ENCODE measurements around the gene ARF3.

Gene ARF3

DNA sequence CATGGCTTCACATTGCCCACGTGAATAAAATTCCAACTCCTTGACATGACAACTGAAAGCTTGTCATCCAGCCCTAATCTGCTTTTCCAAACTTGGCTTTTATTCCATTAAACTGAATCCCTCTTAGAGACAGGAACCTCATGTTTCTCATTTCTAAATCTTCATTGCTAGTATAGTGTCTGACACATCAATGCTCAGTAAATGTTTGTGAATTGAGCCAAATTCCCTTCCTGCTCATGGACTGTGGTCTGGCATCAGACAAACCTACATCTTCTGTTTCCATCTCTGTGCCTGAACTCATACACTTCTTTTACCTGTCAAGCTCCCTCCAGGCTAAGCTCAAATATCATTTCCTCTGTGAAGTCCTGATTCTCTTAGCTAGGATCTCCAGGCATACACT is 27.7 kb downstream of the ARF3 start:
- DNase-seq (ENCODE audit: insufficient read length, low spot score) (no peak), FAIRE-seq (no peak)
- TF ChIP-seq, protein P1, sequence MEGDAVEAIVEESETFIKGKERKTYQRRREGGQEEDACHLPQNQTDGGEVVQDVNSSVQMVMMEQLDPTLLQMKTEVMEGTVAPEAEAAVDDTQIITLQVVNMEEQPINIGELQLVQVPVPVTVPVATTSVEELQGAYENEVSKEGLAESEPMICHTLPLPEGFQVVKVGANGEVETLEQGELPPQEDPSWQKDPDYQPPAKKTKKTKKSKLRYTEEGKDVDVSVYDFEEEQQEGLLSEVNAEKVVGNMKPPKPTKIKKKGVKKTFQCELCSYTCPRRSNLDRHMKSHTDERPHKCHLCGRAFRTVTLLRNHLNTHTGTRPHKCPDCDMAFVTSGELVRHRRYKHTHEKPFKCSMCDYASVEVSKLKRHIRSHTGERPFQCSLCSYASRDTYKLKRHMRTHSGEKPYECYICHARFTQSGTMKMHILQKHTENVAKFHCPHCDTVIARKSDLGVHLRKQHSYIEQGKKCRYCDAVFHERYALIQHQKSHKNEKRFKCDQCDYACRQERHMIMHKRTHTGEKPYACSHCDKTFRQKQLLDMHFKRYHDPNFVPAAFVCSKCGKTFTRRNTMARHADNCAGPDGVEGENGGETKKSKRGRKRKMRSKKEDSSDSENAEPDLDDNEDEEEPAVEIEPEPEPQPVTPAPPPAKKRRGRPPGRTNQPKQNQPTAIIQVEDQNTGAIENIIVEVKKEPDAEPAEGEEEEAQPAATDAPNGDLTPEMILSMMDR (IDR thresholded peaks at IDR 0.05; ENCODE audit: insufficient read depth, missing control alignments): no peak

DNA sequence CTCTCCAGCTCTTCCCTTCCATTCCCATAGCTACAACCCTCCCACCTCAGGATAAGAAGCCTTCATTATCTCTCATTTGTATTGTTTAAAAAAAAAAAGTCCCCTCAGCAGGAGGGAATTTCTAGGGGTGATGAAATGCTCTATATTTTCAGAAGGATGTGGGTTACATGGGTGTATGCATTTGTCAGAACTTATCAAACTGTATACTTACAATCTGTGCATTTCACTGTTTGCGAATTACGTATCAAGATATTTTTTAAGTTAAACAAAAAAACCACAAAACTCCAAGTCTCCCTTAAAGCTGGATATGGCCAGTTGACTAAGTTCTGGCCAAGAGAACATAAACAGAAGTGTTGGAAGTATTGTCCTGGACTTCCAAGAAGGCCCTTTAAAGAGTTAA is 30.0 kb downstream of the ARF3 start:
- FAIRE-seq (no peak), DNase-seq (ENCODE audit: insufficient read length, low spot score) (no peak)
- TF ChIP-seq, protein P1 (IDR thresholded peaks at IDR 0.05; ENCODE audit: insufficient read depth, missing control alignments): no peak

DNA sequence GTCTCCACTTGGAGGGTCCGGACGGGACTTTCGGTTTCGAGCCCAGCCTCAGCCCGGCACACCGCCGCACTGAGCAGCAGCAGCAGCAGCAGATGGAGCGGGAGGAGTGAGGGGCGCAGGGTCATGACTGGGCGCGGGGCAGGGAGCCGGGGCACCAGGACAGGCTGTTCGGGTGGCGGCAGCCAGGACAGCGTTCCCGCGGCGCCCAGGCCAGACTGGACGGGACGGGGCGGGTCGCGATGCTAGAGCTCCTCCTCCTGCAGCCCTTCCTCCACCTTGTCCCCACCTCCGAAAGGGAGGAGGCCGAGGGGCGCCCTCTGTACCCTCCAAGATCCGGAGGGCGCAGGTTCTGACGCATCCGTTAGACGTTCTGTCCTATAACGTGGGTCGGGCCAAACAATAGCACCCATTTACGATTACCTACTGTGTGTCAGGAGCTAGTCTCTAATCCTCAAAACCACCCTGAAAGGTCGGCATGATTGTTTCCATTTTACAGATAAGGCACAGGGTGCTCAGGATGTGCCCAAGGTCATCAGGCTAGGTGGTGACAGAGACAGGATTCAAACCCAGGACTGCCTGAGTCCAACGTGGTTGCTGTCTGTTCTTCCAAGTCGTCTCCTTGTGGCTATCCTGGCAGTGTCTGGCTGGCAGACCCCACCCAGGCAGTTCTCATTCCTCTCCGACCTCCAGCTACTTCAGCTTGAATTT is 31.8 kb downstream of the ARF3 start, which contains the start of gene FKBP11:
Gene FKBP11 (minus strand): TSS at position 189 of the 708 bp plus-strand sequence. CDS start 64 bp downstream, at position 125.
- FAIRE-seq (no peak), DNase-seq (ENCODE audit: insufficient read length, low spot score) (peak; percentile 47)
- TF ChIP-seq, protein P1 (IDR thresholded peaks at IDR 0.05; ENCODE audit: insufficient read depth, missing control alignments): no peak

DNA sequence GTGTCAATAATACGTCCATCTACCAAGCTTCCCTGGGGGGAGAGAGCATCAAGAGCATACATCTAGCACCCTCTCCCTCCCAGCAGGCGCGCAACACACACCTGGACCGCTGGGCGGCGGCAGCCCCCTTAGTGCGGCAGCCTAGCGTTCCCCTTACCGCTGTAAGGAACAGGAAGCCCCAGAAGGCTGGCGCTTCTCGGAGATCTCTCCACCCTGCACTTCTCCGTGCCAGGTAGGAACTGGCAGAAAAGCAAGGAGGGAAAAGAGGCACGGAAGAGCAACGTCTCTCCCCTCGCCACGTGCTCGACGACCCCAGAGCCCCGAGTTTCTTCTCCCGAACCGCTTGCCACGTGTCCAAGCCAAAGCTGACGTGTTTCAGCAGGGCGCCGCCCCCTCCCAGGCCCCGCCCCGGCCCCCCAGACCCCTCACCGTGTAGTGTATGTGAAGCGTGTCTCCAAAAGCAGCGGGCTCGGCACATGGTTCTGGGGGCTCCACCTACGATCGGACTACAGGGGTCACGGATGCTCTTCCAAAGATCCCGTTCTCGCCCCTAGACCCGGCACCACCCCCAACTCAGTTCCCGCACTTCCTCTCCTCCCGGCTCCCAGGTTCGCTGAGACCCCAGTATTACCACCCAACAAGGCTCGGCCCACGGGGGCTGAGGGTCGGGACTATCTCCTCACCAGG is 32.5 kb downstream of the ARF3 start:
- no peak for FAIRE-seq
- DNase-seq (ENCODE audit: insufficient read length, low spot score): peak; percentile 43

DNA sequence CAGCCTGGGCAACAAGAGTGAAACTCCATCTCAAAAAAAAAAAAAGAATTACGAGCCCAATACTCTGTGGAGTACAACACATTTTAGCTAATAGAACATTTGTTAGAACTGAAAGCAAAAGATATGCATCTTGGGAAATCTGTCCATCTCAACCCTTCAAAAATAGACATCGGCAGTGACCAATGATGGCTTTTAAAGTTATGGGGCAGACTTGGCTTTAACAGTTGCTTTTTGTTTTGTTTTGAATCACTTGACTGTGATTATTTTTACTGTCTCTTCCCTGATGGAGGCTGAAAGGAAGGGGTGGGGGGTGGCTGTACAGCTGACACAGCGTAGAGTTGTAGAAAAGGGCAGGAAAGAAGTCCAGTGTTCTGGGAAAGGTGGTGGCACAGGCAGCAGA is 34.2 kb downstream of the ARF3 start:
- TF ChIP-seq, protein P1 (IDR thresholded peaks at IDR 0.05; ENCODE audit: insufficient read depth, missing control alignments): no peak
- no peak for FAIRE-seq
- no peak for DNase-seq (ENCODE audit: insufficient read length, low spot score)

More for the DNA sequence above, 32.5 kb downstream of the ARF3 start:
- TF ChIP-seq, protein P1 (IDR thresholded peaks at IDR 0.05; ENCODE audit: insufficient read depth, missing control alignments): no peak

DNA sequence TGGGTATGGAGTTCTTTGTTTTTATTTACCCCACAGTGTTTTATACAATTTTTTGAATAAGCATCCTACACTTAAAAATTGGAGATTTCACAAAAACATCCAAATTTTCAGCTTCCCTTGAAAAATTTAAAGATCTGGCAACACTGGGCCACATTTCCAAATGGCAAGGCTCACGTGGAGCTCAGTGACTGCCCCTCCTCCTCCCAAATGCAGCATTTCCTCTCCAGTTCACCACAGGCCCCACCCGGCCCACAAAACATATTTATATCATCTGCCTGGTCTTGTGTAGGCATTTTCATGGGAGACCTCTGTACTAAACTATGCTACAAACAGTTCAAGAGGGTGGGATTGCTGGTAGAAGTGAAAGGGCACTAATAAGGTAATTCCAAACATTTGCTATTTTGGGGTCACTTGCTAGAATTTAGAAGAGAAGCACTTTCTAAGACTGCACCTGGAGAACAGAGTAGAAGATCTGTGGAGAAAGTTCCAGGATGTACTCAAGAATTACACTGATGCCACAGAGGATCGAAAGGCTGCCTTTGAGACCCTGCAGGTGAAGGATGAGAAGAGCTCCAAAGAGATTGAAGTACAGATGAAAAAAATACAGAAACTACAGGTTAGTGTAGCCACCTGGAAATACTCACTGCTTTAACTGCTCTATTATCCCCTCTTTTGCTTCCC is 39.3 kb downstream of the ARF3 start:
- DNase-seq (ENCODE audit: insufficient read length, low spot score) (no peak), FAIRE-seq (no peak)
- TF ChIP-seq, protein P1 (IDR thresholded peaks at IDR 0.05; ENCODE audit: insufficient read depth, missing control alignments): no peak

Measured in D721Med (cell line).